HG02981 (cell line): ENCODE data around the gene MED27.

Source experiments
- ATAC-seq: cut with Tn5 transposase; IDR thresholded peaks from one replicate; pipeline ENCODE4 v1.9.1; 2021; ENCODE audit warnings: mild to moderate bottlenecking, moderate library complexity; ENCODE audit not compliant: unreplicated experiment

Gene MED27

DNA sequence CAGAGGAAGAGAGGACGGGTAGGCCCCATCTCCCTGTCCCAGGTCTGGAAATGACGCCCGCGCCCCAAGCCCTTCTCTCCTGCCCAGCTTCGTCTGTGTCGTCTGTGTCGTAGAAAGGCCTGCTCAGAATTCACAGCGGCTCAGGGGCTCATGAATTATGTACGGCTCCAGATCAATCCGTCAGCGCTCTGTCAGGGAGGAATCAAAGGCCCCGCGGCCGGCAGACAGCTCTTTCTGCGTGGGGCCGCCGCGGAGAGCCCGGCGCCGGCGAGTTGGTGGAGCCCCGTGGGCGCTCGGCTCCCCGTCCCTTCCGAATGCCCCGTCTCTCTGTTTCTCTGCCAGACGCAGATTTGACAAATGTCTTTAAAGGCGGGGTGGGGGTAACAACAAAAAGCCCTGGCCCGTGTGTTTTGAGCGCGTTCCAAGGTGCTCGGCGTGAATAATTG is 255.9 kb downstream of the MED27 start:
- no peak for ATAC-seq

- no peak for ATAC-seq
These were observed 261.6 kb downstream of the MED27 start for GRCh38 chr9:131818089-131818488.

- no peak for ATAC-seq
These were observed 262.0 kb downstream of the MED27 start for GRCh38 chr9:131817627-131818026.

DNA sequence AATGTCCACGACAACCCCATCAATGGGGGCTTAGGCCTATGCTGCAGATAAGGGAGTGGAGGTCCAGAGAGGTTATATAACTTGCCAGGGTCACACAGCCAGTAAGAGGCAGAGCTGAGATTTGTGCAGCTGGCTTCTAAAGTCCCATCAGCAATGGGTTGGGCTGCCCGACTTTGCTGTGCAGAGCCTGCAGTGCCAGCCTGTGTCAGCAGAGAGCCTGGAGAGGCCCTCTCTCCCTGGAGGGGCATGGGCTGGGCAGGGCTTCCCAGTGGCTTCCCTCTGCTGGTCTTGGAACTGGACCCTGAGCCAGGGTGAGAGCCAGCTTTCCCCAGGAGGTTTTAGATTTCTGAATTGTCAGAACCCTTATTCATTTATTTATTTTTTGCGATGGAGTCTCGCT is 262.6 kb downstream of the MED27 start:
- no peak for ATAC-seq

DNA sequence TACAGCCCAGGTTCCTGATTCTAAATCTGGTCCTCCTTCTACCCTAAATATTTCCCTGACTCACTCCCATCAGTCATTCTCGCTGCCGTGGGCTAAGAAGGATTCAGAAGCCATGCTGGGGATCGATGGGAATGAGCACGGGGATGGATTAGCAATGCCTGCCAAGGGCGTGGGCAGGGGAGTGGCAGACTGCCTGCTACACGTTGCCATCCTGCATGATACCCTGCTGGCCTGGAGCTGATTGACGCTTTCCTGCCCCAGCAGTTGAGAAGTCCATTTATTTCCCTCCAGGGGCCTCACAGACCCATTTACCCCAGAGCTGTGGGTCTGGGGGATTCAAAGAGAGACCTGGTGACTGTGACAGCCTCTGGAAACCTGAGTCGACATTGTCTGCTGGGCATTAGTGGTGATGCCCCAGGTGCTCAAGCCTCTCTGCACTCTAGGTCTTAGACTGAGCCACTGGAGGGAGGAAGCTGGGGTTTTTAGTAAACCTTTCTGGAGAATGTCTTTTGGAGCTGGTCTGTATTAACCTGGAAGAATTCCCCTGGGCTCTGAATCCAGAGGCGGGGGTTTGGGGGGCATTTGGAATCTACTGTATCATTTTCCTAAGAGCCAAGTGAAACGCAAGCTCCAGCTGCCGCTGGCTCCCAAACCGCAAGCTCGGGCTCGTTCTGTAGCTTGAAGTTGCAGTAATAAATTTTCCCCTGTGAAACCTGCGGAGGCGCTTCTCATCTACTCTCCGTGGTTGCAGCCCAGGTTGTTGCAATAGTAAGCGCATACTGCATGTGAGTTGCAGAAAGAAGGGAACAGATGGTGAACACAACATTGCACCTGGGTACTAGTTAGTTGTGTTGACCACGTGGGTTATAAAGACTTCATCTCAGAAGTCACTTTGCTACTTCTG is 263.4 kb downstream of the MED27 start:
- no peak for ATAC-seq

DNA sequence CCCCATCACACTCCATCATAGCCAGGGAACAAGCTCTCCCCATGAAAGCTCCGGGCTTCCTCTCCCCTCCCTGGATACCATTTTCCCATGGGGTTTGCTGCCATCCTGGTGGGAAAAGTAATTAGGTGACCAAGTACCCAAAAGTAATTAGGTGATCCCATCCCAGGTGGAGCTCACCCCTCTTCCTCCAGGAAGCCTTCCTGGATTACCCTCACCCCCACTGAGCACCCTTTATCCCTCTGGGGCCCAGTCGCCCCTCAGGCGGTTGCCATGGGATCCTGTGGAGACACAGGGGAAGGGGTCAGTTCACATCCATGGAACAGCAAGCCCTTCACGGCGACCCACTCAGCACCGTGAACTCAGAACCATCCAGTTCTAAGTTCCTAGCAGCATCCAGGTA is 265.0 kb downstream of the MED27 start:
- ATAC-seq: no peak

- no peak for ATAC-seq
These were observed 266.6 kb downstream of the MED27 start for GRCh38 chr9:131813116-131813515.

DNA sequence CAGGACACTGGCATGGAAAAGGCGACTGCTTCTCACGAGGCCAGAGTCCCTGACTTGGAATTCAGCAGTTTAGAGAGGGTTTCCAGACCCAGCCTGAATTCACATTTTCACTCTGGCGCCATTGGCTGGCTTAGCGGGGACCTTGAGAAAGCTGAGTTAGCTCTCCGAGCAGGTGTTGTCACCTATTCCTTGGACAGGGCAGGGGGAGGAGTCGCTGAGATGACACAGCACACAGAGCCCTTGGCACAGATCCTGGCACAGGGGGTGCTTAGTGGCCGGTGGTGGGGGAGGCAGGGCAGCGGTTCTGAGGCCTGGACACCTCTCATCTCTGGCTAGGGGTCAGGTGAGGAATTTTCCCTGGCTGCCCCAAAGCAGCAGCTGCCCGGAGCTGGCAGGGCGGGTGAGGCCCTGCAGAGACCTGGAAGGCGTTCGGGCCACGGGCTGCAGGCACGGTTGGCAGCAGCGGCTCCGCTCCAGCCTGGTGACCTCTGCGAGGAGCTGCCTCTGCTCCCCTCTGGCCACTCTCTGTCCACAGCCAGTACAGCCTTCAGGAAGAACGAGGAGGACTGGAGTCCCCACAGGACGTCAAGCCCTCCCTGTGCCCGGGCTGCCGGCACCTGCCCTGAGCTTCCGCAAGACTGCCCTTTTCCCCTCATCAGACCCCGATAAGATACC is 267.4 kb downstream of the MED27 start:
- no peak for ATAC-seq

DNA sequence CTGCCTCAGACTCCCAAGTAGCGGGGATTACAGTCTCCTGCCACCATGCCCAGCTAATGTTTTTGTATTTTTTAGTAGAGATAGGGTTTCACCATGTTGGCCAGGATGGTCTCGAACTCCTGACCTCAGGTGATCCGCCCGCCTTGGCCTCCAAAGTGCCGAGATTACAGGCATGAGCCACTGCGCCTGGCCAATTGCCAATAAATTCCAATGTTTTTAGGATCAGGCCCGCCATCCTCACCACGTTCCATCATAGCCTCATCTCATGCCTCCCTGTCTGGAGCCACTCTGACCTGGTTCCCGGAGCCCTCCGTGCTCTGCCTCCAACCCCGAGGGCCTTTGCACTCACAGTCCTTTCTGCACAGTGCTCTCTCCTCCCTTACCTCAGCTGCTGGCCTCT is 268.3 kb downstream of the MED27 start:
- no peak for ATAC-seq

DNA sequence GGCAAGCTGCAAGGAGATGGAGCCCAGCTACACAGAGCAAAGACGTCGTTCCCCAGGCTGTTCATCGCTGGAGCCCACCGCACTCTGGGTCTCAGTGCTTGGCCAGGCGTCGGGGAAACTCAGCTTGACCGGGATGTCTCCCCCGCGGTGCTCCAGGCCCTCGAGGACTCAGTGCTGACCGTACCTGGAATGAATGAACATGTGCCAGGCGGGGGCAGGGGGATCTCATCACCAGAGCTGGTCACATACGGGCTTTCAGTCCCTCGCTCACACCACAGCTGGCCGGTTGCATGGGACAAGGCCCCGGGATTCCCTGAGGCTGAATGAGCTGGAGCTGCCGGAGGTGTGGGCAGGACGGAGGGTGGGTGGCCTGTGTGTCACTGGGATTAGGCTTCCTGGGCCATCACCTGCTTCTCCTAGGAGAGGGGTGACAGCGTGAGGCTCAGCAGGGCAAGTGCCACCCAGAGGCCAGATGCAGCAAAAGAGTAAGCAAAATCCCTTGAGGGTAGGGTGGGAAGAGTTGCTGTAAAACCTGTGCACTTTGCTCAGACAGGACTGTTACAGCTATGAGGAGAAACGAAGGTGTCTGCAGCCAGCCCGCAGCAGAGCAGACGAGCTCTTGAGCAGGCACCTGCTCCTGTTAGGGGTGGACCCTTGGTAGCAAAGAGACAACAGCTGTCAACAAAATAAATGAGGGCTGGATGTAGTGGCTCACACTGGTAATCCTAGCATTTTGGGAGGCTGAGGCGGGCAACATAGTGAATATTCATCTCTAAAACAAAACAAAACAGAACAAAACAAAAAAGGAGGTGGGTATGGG is 269.1 kb downstream of the MED27 start:
- no peak for ATAC-seq
